NCI-H187 (cell line): ENCODE data around the gene ISG20L2.

ENCODE experiments used
- DNase-seq, 2 experiments: peaks; one replicate each; lab custom pipeline; 2025; lab: John Stamatoyannopoulos, UW

ISG20L2 gene

DNA sequence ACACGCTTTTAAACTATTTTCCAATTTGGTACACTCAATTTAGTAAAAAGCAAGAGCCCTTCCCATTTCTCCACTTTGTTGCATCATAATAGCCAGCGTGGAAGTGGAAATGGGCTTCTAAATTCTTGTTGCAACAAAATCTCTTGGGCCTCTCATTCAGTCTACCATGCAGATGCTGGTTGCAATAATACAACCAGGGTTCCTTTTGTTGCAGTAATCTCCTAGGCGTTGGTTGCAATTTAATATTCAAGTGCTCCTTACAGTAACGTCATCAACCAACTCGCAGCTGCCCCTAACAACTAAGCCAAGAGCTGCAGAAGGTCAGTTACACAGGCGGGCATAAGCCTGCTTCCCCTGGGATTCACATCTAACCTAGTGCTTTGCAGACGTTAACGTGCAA lies 25.7 kb upstream of the ISG20L2 start:
- DNase-seq, result peak; percentile 76 to 80

- DNase-seq, result no peak
These were observed 24.4 kb upstream of the ISG20L2 start for GRCh38 chr1:156752843-156753482.

GRCh38 chr1:156751757-156752481 lies 23.4 kb upstream of the ISG20L2 start:
- DNase-seq, result peak; percentile 97 to 100

DNA sequence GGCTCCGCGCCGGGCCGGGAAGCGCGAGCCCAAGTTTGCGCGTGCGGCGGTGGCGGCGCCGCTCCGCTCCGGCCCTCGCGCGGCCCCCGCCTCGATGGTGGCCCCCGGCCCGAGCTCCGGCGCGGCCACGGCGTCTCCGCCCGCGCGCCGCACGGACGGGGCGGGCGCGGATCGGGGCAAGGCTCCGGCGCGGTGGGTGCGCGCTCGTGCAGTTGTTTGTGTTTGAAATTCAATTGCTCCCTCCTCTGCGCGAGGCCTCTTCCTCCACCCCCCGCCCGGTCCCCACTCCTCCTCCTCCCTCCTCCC lies 22.8 kb upstream of the ISG20L2 start, which contains the start of gene HDGF:
Gene HDGF, minus strand, starts transcription at position 225 of the 306 bp plus-strand sequence. CDS start 246 bp downstream, outside the sequence.
- no peak for DNase-seq

GRCh38 chr1:156750711-156751450 lies 22.3 kb upstream of the ISG20L2 start:
- DNase-seq, result no peak

- DNase-seq, result peak; percentile 71 to 88
These were observed 21.7 kb upstream of the ISG20L2 start for GRCh38 chr1:156750191-156750672.

- DNase-seq, result no peak
These were observed 21.0 kb upstream of the ISG20L2 start for GRCh38 chr1:156749419-156750118.

GRCh38 chr1:156748670-156749418 lies 20.3 kb upstream of the ISG20L2 start:
- no peak for DNase-seq

DNA sequence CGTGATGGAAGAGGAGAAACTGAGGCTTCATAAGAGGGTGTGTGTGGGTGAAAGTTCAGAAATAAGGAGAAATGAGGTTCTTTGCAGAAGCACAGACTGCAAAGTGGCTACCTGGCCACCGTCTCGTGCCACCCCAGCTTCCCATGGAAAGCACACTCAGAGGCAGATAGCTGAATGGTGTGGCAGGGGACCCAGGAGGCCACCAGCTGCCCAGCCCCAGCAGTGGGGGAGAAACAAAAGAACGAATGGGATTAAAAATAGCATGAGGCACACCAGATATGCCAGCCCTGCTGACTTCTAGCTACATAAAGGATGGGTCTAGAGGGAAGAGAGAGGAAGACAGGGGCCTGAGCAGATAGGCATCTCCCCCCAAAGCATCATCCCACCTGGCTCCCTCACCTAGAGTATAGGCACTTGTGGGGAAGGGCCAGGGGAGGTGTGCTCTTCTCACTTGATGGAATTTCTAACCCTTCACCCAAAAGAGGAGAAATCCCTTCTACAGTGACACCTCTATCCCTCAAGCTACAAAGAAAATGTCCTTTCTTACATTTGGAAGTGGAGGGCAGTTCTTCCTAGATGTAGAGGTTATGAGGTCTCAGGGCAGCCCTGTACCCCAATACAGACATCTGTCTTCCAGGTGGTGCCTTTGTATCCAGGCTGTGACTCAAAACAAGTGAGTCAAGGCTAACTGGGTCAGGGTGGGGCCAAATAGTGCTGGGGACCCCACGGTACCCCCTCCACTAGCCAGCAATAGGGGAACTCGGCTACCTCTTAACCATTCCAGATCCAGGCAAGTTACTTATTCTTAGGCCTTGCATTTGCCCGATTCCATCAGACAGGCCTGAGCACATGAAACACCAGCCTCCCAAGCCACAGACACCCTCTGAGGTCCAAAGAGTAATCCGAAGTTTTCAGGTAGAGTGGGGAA lies 19.4 kb upstream of the ISG20L2 start:
- no peak for DNase-seq

DNA sequence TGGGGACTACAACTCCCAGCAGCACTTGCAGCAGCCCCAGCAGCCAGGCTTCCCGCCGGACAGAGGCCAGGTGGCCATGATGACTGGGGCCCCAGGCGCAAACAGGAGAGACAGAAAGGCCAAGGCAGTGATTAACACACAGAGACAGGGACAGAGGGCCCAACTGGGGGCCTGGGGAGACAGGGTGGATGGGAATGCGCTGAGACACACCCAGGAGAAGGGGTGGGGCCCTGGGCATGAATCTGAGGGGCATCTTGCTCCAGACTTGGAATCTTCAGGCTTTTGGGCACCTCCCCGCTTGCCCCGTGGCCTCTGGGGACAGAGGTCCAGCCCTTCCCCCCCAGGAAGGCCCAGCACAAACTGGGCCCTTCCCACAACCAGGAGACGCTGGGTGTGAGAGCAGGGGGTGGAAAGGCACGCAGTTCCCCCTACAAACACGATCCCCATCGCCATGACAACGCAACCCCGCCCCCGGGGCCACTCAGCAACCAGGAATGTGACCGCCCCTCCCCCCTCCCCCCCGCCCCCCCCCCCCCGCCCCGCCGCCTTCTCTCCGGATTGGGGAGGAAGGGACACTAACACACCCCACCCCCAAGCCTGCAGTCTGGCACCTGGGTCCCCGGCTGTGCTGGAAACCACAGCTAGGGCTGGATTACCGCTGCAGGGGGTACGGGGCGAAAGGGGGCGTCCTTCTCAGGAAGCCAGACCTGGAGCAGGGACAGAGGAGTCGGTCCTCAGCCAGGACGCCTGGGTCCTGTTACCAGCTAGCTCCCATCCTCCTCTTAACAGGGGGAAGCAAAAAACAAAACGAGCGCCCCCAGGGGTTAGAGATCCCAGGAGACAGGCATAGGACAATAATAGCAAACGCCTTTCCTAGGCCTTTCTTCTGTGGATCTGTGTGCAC lies 18.4 kb upstream of the ISG20L2 start:
- DNase-seq, result peak in 1 of 2 experiments; percentile 72

GRCh38 chr1:156746406-156746727 lies 17.8 kb upstream of the ISG20L2 start:
- DNase-seq, result no peak

- no peak for DNase-seq
These were observed 17.3 kb upstream of the ISG20L2 start for GRCh38 chr1:156745881-156746280.

DNA sequence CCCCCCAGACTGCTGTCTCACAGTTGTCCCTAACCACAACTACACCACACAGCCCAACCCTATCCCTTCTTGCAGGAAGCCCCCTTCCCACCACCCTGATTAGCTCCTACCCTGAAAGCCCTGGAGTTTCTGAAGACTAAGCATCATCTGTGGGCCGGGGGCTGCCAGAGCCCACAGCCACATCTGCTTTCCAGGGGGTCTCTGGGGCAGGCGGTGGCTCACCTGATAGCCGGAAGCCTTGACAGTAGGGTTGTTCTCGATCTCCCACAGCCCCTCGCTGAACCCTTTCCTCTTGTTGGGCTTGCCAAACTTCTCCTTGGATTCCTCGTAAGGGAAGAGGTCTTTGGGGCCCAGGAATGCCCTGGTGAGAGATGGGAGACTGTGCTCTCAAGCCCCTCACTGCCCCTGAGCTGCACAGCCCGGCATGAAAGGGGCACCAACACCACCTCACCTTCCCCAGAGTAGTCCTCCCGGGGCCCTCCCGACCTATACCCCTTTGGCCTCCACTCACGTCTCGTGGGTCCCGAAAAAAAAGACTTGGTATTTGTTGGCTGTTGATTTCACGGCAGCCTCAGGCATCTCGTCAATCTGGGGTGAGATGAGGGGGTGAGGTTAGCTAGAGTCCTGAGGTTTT lies 16.3 kb upstream of the ISG20L2 start:
- DNase-seq, result no peak

- no peak for DNase-seq
These were observed 15.8 kb upstream of the ISG20L2 start for GRCh38 chr1:156744344-156744743.

GRCh38 chr1:156743367-156744302 lies 15.1 kb upstream of the ISG20L2 start:
- no peak for DNase-seq

- no peak for DNase-seq
These were observed 14.2 kb upstream of the ISG20L2 start for GRCh38 chr1:156742801-156743200.

GRCh38 chr1:156742017-156742416 lies 13.5 kb upstream of the ISG20L2 start:
- DNase-seq, result no peak

- no peak for DNase-seq
These were observed 13.0 kb upstream of the ISG20L2 start for GRCh38 chr1:156741481-156741983.
